GM12878 (cell line): Measurements from ENCODE around the gene EPHB1.

ENCODE experiments used
- CTCF ChIP-seq, 3 experiments: IDR thresholded peaks in 2 of 3; conservative IDR thresholded peaks in 1 of 3; 2 replicates each; pipeline ENCODE4 v1.5.1; 2011; ENCODE audit warnings: low read depth in 3 of 3, low read length in 3 of 3, mild to moderate bottlenecking in 3 of 3, control low read depth in 2 of 3, moderate library complexity in 2 of 3, inconsistent platforms in 1 of 3, mixed read lengths in 1 of 3; ENCODE audit not compliant: control insufficient read depth in 2 of 3, insufficient read depth in 1 of 3; ENCODE audit errors: extremely low read depth in 1 of 3
- SMAD1 ChIP-seq: fragments of 450-650 bp; IDR thresholded peaks from 2 replicates; pipeline ENCODE4 v1.6.1; 2018; ENCODE audit warnings: mild to moderate bottlenecking, low read depth; ENCODE audit not compliant: partially characterized antibody
- TF ChIP-seq, protein P1 (sequence below): fragments of 450-650 bp; conservative IDR thresholded peaks from 2 replicates; pipeline ENCODE4 v1.6.1; 2017; ENCODE audit warnings: mild to moderate bottlenecking, moderate library complexity

DNA sequence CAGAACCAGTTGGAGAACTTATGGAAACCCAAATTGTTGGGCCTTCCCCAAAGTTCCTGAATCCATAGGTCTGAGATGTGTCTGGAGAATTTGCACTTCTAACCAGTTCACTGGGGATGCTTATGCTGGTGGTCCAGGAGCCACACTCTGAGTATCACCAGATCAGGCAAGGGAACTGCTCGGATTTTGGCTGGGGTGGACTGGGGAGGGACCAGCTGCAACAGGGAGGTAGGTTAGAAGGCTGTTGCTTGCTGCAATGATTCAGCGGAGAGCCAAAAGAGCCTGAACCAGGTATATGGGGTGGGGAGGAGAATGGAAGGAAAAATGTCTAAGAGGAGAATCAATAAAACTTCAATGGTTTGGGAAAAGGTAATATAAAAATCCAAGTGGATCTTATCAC, 45.9 kb upstream of the EPHB1 start:
- TF ChIP-seq, protein P1, sequence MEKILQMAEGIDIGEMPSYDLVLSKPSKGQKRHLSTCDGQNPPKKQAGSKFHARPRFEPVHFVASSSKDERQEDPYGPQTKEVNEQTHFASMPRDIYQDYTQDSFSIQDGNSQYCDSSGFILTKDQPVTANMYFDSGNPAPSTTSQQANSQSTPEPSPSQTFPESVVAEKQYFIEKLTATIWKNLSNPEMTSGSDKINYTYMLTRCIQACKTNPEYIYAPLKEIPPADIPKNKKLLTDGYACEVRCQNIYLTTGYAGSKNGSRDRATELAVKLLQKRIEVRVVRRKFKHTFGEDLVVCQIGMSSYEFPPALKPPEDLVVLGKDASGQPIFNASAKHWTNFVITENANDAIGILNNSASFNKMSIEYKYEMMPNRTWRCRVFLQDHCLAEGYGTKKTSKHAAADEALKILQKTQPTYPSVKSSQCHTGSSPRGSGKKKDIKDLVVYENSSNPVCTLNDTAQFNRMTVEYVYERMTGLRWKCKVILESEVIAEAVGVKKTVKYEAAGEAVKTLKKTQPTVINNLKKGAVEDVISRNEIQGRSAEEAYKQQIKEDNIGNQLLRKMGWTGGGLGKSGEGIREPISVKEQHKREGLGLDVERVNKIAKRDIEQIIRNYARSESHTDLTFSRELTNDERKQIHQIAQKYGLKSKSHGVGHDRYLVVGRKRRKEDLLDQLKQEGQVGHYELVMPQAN, result no peak
- no peak for TF ChIP-seq CTCF (IDR thresholded peaks at IDR 0.05 in 2 of 3, conservative IDR thresholded peaks at IDR 0.05 in 1 of 3; ENCODE audit: control insufficient read depth in 2 of 3, extremely low read depth in 1 of 3, insufficient read depth in 1 of 3, low read depth in 3 of 3, low read length in 3 of 3)
- no peak for TF ChIP-seq SMAD1
